ENCODE measurements around the gene SHROOM3. TPM values are rescaled to one million over a fixed set of nuclear protein-coding genes. Genes with fewer than 3 reads are reported as not detected.

SHROOM3 gene
- total and polyA plus RNA-seq, 2 of the 13 experiments (the other 11 are each of a cell fraction or from before 2014, with no cell fraction given) = 0.01 TPM; not detected in 1

DNA sequence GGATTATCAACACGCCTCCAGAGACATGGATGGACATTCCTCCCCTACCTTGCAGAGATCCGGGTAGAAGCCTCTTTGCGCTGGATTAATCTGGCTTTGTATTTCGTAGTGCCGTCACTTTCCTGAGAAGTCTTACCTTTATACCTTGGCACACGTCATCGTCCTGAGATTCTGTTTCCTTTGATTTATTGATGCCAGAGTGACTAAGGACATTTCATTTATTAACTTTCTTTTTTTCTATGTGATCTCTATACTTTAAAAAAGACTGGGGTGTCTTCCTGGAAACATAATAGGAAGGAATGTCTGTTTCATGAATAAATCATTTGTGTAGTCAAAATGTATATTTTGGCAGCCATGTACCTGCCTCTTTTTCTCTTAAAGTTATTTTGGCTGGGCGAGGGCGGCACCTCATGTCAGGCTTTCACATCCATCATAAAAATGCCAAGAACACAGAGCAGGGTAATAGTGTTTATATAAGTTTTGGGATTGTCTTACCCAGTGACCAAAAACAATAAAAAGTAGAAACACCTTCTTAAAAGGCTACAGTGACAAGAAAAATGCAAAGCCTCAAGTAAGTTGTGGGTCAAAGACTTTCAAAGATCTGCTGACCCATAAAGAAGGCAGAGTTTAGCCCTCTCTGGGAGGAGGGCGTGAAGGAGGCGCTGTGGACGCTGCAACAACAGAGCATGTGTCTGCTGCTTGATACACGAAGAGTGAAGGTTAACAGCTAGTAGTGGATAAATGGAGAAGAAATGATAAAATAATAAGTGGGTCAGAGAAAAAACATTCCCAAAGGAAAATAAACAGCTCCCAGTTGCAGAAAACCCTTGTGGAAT, 124.4 kb downstream of the SHROOM3 start:
- ChIA-PET CTCF (ENCODE audit: low intra/inter-chr PET ratio, low total read pairs) (no interaction called here), POLR2A (no interaction called here)
- DNase-seq (ENCODE audit: low spot score) (no peak), ATAC-seq (no peak), FAIRE-seq (no peak)
- no peak overlapping the region for H3K9ac ChIP-seq (ENCODE audit: insufficient read depth, low read depth, low read length)
- WGBS (ENCODE audit: low lambda C conversion rate) = 36% methylated on average over 13 of the region's 13 CpGs
- no peaks in the 10 kb centered on the region for H3K27me3 ChIP-seq (ENCODE audit: control insufficient read depth in 1 of 2, insufficient read depth in 2 of 2, low read length in 2 of 2)
- no peak overlapping the region for H3K4me2 ChIP-seq (ENCODE audit: low read depth, low read length)
- in situ Hi-C loops (cut with HindIII; ENCODE audit: extremely low pct_ligation_motif_present, low pct_unique_long_range_greater_than_20kb) (no loop called here), intact Hi-C loops (cut with micrococcal nuclease; ENCODE audit: unreplicated experiment) (no loop called here)
- no peaks in the 10 kb centered on the region for H3K9me3 ChIP-seq (ENCODE audit: low read length)
- peaks cover 6% of the 10 kb centered on the region; the same call in 1 of the 2 replicates for H3K4me1 ChIP-seq (ENCODE audit: insufficient read depth, low read length)
- no peak overlapping the region for H3K4me3 ChIP-seq (replicated peaks in 1 of 3; ENCODE audit: insufficient read depth in 1 of 3, low read depth in 2 of 3, low read length in 3 of 3)
- no TSS peak for BruUV-seq (replicated peaks)
- TF ChIP-seq, protein P1, sequence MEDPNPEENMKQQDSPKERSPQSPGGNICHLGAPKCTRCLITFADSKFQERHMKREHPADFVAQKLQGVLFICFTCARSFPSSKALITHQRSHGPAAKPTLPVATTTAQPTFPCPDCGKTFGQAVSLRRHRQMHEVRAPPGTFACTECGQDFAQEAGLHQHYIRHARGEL (CRISPR knock-in tag; IDR thresholded peaks at IDR 0.05) = no peak
- TF ChIP-seq ZNF564 (CRISPR knock-in tag; IDR thresholded peaks at IDR 0.05) (no peak), PHF20 (CRISPR knock-in tag; IDR thresholded peaks at IDR 0.05) (no peak), SYNCRIP (IDR thresholded peaks at IDR 0.05; ENCODE audit: insufficient read depth, low read depth, low read length) (no peak)
- TF ChIP-seq, protein P2, sequence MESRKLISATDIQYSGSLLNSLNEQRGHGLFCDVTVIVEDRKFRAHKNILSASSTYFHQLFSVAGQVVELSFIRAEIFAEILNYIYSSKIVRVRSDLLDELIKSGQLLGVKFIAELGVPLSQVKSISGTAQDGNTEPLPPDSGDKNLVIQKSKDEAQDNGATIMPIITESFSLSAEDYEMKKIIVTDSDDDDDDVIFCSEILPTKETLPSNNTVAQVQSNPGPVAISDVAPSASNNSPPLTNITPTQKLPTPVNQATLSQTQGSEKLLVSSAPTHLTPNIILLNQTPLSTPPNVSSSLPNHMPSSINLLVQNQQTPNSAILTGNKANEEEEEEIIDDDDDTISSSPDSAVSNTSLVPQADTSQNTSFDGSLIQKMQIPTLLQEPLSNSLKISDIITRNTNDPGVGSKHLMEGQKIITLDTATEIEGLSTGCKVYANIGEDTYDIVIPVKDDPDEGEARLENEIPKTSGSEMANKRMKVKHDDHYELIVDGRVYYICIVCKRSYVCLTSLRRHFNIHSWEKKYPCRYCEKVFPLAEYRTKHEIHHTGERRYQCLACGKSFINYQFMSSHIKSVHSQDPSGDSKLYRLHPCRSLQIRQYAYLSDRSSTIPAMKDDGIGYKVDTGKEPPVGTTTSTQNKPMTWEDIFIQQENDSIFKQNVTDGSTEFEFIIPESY (CRISPR knock-in tag; IDR thresholded peaks at IDR 0.05) = no peak
- TF ChIP-seq, protein P3, sequence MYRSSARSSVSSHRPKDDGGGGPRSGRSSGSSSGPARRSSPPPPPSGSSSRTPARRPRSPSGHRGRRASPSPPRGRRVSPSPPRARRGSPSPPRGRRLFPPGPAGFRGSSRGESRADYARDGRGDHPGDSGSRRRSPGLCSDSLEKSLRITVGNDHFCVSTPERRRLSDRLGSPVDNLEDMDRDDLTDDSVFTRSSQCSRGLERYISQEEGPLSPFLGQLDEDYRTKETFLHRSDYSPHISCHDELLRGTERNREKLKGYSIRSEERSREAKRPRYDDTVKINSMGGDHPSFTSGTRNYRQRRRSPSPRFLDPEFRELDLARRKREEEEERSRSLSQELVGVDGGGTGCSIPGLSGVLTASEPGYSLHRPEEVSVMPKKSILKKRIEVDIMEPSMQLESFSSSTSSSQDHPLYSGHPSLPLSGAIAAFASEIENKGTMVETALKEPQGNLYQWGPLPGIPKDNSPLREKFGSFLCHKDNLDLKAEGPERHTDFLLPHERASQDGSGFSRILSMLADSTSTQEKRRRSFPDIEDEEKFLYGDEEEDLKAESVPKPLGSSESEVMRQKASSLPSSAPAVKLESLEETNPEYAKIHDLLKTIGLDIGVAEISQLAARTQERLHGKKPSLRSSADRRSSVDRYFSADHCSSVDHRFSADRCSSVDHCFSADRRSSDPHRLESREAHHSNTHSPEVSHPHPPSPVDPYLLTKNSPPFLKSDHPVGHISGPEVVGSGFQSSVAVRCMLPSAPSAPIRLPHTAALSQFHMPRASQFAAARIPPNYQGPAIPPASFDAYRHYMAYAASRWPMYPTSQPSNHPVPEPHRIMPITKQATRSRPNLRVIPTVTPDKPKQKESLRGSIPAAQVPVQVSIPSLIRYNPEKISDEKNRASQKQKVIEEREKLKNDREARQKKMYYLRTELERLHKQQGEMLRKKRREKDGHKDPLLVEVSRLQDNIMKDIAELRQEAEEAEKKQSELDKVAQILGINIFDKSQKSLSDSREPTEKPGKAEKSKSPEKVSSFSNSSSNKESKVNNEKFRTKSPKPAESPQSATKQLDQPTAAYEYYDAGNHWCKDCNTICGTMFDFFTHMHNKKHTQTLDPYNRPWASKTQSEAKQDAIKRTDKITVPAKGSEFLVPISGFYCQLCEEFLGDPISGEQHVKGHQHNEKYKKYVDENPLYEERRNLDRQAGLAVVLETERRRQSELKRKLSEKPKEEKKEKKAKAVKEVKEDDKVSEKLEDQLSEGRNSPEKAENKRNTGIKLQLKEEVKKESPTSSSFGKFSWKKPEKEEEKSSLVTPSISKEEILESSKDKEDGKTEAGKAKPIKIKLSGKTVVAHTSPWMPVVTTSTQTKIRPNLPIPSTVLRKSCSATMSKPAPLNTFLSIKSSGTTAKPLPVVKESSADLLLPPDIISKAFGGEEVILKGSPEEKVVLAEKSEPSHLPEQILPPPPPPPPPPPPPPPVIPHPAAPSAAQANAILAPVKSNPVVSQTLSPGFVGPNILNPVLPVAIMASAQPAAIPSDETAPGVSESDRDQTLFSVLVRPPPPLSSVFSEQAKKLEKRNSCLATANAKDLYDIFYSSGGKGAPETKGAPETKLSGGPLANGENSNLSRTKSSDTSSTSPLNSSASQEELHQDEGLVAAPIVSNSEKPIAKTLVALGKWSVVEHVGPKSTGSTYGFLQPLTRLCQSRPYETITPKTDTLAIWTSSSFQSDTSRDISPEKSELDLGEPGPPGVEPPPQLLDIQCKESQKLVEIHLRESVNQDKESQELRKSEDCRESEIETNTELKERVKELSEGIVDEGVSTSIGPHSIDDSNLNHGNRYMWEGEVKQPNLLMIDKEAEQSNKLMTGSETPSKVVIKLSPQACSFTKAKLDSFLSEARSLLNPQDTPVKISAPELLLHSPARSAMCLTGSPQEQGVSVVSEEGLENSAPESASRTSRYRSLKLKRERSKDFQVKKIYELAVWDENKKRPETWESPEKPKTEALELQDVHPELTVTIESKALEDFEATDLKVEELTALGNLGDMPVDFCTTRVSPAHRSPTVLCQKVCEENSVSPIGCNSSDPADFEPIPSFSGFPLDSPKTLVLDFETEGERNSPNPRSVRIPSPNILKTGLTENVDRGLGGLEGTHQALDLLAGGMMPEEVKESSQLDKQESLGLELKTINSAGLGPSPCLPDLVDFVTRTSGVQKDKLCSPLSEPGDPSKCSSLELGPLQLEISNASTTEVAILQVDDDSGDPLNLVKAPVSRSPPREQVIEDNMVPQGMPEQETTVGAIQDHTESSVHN (CRISPR knock-in tag; IDR thresholded peaks at IDR 0.05) = no peak
- H3K79me2 ChIP-seq (ENCODE audit: insufficient read depth, low read length) = no peaks in the 10 kb centered on the region
- H2AFZ ChIP-seq (ENCODE audit: low read length) = no peak overlapping the region
- no peaks in the 10 kb centered on the region for H4K20me1 ChIP-seq (ENCODE audit: insufficient read depth, low read length)
- no peak overlapping the region for H3K27ac ChIP-seq (ENCODE audit: extremely low read length, insufficient read depth, low read length)
- no peaks in the 10 kb centered on the region for H3K36me3 ChIP-seq (replicated peaks in 1 of 2; ENCODE audit: control insufficient read depth in 1 of 2, insufficient read depth in 2 of 2, low read length in 2 of 2)

All from HepG2 (cell line).